ENCODE measurements around the gene APCDD1L. TPM values are rescaled to one million over a fixed set of nuclear protein-coding genes. Genes with fewer than 3 reads are reported as not detected.

APCDD1L gene
- total RNA-seq, 1 donor from 2014 or later: not detected

DNA sequence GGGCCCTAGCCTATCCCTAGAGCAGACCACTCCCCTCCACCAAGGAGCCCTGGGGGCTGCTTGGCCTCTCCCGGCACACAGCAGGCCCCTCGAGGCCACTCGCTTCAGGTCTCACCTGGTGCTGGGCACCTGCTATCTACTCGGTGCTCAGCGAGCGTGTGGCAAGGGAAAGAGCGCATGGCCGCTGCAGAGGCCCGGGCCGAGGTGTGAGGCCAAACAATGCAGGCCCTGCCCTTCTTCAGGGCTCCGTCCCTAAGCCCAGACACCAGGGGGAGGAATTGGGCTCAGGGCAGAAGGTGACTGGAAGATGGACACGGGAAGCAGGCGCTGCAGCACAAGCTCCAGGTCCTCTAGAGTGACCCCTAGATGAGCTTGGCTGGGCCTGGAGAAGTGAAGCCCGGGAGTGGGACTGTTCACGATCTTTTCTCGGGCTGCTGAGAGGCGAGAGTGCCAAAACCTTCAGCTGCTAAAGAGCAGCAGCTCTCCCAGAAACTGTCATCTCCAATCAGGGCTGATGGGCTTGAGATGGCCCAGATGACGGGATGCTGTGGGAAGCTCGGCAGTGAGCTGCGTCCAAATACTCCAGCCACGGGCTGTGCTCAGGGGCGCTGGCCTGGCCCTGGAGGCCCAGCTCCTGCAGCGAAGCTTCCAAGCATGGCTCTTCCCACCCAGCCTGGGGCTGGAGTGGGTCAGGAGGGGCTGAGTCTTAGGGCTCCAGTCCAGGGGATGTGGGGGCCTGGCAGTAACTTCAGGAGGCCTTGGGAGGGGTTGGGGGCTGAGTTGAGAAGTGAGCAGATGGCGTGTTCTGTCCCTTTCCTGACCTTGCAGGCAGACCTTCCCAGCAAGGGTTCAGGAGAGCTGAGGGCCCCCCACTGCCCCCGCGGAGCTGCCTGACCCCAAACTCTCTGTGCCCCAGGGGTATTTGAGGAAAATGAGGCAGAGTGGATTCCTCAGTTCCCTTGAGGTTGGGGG, 43.7 kb downstream of the APCDD1L start:
- H3K27ac Mint-ChIP-seq (ENCODE audit: unreplicated experiment): no peak overlapping the region
- peaks cover under 1% of the 10 kb centered on the region for H3K36me3 Mint-ChIP-seq (ENCODE audit: unreplicated experiment)
- H3K4me1 Mint-ChIP-seq (ENCODE audit: low read depth, unreplicated experiment): peaks cover 1% of the 10 kb centered on the region
- no peak for TF ChIP-seq CTCF (IDR thresholded peaks at IDR 0.05; ENCODE audit: partially characterized antibody, unreplicated experiment)
- no peak for DNase-seq
- no peak overlapping the region for H3K4me3 Mint-ChIP-seq (ENCODE audit: unreplicated experiment)
- H3K9me3 Mint-ChIP-seq (ENCODE audit: unreplicated experiment): no peaks in the 10 kb centered on the region
- no peaks in the 10 kb centered on the region for H3K27me3 Mint-ChIP-seq (ENCODE audit: unreplicated experiment)

DNA sequence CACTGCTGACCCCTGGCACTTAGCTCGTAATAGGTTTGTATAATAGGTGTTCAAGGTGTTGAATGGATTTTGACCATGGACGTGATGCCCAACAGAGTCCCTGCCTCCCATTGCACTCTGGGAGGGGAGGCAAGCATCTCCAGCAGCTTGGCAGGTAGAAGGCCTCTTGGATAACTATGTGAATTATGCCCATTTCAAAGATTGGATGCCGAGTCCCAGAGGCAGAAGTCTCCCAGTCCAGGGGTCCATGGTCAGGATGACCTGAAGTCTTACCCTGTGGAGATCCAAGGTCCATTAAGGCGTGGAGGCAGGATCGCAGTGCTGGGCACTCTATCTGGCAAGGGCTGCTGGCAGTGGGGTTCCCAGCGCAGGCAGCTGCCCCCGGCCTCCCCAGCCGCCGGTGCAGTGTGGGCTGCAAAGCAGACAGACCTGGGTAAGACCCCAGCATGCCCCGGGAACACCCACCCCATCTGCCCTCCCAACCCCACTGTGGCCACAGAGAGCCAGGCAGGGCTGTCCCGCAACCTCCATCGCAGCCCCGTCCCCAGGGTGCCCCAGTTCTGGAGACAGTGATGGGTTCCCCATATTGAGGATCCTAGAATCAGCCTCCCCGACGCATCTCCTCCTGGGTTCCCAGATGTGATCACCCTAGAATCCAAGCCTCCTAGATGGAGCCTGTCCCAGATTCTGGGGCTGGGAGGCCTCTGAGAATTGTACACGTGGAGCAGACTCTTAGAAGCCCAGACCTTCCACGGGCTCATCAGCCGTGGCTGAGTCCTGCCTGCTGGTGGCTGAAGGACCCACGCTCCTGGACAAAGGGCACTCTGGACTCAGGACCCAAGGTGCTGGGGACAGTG, 44.6 kb downstream of the APCDD1L start:
- H3K9me3 Mint-ChIP-seq (ENCODE audit: unreplicated experiment): peaks cover 2% of the 10 kb centered on the region
- DNase-seq: no peak
- no peaks in the 10 kb centered on the region for H3K27me3 Mint-ChIP-seq (ENCODE audit: unreplicated experiment)

GRCh38 chr20:58469616-58470015, 45.6 kb downstream of the APCDD1L start:
- peaks cover 10% of the 10 kb centered on the region for H3K4me1 Mint-ChIP-seq (ENCODE audit: low read depth, unreplicated experiment)
- H3K36me3 Mint-ChIP-seq (ENCODE audit: unreplicated experiment): no peaks in the 10 kb centered on the region
- H3K9me3 Mint-ChIP-seq (ENCODE audit: unreplicated experiment): peaks cover 2% of the 10 kb centered on the region
- H3K27me3 Mint-ChIP-seq (ENCODE audit: unreplicated experiment): no peaks in the 10 kb centered on the region
- TF ChIP-seq CTCF (IDR thresholded peaks at IDR 0.05; ENCODE audit: partially characterized antibody, unreplicated experiment): no peak
- H3K27ac Mint-ChIP-seq (ENCODE audit: unreplicated experiment): peak overlapping the region; percentile 59
- H3K4me3 Mint-ChIP-seq (ENCODE audit: unreplicated experiment): no peak overlapping the region
- DNase-seq: no peak

More for the DNA sequence above, 44.6 kb downstream of the APCDD1L start:
- H3K27ac Mint-ChIP-seq (ENCODE audit: unreplicated experiment): no peak overlapping the region
- no peak overlapping the region for H3K4me3 Mint-ChIP-seq (ENCODE audit: unreplicated experiment)
- H3K4me1 Mint-ChIP-seq (ENCODE audit: low read depth, unreplicated experiment): peaks cover 2% of the 10 kb centered on the region
- no peaks in the 10 kb centered on the region for H3K36me3 Mint-ChIP-seq (ENCODE audit: unreplicated experiment)
- TF ChIP-seq CTCF (IDR thresholded peaks at IDR 0.05; ENCODE audit: partially characterized antibody, unreplicated experiment): no peak

DNA sequence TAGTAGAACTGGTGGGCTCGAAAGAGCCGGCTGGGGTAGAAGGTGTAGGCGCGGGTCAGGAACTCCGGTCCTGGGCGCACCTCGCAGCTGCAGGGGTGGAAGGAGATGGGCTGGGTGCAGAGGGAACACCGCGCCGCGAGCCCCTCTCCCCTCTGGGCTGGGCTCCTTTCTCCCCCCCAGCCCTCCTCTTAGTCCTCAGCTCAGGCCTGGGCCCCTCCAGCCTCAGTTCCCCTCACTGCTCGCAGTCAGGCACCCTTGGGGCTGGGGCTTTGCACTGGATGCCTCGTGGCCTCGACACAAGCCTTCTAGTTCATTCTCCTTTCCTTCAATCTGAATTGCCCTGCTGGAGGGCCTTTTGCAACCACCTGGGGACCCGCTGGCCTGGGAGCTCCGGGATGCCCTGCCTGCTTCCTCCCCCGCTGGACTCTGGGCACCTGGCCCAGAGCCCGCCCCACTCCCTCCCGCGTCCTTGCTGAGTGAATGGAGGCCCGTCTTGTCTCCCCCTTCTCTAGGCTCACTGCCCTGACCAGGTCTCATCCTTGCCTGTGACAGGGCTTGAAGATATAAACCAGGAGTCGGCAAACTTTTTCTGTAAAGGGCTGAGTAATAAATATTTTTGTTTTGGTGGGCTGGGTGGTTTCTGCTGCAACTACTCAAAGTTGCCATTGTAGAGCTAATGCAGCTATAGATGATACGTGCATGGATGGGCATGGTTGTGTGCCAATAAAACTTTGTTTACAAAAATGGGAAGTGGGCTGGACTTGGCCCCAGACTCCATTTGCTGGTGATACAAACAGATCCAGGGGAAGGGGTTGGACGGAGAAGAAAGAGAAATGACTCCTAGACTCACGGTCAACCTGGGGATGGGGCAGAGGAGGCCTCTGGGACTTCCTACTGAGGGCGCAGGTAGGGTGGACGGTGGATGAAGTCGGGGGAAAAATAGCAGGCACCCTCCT, 47.3 kb downstream of the APCDD1L start:
- Mint-ChIP-seq H3K36me3 (ENCODE audit: unreplicated experiment) (no peaks in the 10 kb centered on the region), H3K4me3 (ENCODE audit: unreplicated experiment) (no peak overlapping the region), H3K27me3 (ENCODE audit: unreplicated experiment) (no peaks in the 10 kb centered on the region), H3K4me1 (ENCODE audit: low read depth, unreplicated experiment) (peaks cover 15% of the 10 kb centered on the region), H3K27ac (ENCODE audit: unreplicated experiment) (no peak overlapping the region), H3K9me3 (ENCODE audit: unreplicated experiment) (peaks cover 2% of the 10 kb centered on the region)
- DNase-seq: no peak
- TF ChIP-seq CTCF (IDR thresholded peaks at IDR 0.05; ENCODE audit: partially characterized antibody, unreplicated experiment): no peak
